ENCODE data around the gene SEPTIN5. TPM values are rescaled to one million over a fixed set of nuclear protein-coding genes. Genes with fewer than 3 reads are reported as not detected.
A peak's percentile ranks its signal among the peaks of the same experiment; 100 is the strongest.

The SEPTIN5 gene
- polyA plus RNA-seq, 1 experiment, result 38.8 TPM

DNA sequence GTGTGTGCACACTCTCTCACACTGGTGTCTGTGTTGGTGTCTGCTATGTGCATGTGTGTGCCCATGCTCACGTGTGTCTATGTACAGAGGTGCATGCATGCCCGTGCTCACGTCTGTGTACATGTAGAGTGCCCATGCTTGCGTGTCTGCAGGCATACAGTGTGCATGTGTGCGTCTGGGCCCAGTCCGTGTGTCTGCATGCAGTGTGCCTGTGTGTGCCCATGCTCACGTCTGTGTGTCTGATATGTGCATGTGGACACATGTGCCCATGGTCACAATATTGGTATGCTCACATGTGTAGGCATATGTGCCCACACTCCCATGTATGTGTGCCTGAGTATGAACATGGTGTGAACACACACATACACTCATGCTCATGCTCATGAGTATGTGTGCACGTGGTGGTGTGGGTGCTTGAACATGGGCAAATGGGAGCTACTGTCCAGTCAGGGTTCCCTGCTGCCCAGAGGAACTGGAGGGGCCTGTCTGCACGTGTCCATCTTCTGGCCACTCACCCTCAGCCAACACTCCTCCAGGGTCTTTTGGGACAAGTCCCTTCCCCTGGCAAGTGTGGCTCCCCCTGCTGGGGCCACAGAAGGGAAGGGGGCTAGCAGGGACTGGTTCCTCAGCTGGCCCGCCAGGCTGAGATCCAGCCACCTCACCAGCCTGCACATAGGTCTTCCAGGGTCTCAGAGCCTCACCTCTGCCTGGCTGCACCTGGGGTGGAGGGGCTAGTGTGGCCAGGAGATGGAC is 39.0 kb downstream of the SEPTIN5 start:
- TF ChIP-seq, protein P1, sequence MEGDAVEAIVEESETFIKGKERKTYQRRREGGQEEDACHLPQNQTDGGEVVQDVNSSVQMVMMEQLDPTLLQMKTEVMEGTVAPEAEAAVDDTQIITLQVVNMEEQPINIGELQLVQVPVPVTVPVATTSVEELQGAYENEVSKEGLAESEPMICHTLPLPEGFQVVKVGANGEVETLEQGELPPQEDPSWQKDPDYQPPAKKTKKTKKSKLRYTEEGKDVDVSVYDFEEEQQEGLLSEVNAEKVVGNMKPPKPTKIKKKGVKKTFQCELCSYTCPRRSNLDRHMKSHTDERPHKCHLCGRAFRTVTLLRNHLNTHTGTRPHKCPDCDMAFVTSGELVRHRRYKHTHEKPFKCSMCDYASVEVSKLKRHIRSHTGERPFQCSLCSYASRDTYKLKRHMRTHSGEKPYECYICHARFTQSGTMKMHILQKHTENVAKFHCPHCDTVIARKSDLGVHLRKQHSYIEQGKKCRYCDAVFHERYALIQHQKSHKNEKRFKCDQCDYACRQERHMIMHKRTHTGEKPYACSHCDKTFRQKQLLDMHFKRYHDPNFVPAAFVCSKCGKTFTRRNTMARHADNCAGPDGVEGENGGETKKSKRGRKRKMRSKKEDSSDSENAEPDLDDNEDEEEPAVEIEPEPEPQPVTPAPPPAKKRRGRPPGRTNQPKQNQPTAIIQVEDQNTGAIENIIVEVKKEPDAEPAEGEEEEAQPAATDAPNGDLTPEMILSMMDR (IDR thresholded peaks at IDR 0.05; ENCODE audit: insufficient read depth, low read depth, low read length), result 0 out of 2 replicates have a peak, but pooled peaks have one; percentile 4
- Histone ChIP-seq H3K27me3 (ENCODE audit: control insufficient read depth, insufficient read depth, low read length) (peaks cover 37% of the 10 kb centered on the region), H3K36me3 (ENCODE audit: control insufficient read depth, insufficient read depth, low read length) (no peaks in the 10 kb centered on the region), H3K4me3 (ENCODE audit: low read depth, low read length) (no peak overlapping the region)
- ChIA-PET CTCF (interaction anchor here (0.8 to 2.8 kb wide), 3 partner anchors 17 to 45 kb away, joined by 3 to 9 read pairs (median 3); no protein-coding TSS in a partner anchor), POLR2A (no interaction called here)
- DNase-seq (ENCODE audit: low read depth), result no peak

DNA sequence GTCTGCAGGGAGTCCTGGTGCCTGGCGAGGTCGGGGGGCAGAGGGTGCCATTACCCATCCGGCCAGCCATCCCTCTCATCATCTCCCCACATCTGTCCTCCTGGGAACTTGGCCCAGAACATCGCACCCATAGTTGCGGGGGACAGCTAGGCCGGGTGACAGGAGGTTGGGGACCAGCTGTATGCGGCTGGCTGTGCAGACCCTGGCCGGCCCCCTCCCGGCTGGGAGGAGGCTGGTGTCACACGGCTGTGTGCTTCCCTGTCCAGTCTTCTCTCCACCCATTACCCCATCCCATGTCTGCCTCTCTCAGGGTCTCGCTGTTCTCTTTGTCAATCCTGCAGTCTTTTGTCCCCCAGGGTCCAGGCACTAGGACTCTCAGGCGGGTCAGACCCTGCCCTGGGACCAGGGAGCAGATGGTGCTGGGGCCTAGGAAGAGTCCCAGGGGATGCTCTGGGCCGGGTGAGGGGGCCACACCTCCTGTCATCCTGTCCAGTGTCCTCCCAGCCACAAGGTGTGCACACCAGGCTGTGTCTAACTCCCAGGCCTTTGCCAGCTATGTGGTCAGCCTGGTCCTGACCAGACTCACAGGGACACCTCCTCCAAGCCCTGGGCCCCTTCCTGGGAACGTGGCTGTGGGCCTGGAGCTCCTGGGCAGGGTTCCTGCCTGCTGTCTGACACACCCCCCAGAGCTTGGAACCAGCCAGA is 39.8 kb downstream of the SEPTIN5 start:
- Histone ChIP-seq H3K36me3 (ENCODE audit: control insufficient read depth, insufficient read depth, low read length) (no peaks in the 10 kb centered on the region), H3K27me3 (ENCODE audit: control insufficient read depth, insufficient read depth, low read length) (peaks cover 39% of the 10 kb centered on the region), H3K4me3 (ENCODE audit: low read depth, low read length) (no peak overlapping the region)
- TF ChIP-seq, protein P1 (IDR thresholded peaks at IDR 0.05; ENCODE audit: insufficient read depth, low read depth, low read length), result no peak
- POLR2A ChIA-PET, result no interaction called here
- CTCF ChIA-PET, result interaction anchor here (0.8 to 2.8 kb wide), 3 partner anchors 17 to 44 kb away, joined by 3 to 9 read pairs (median 3); no protein-coding TSS in a partner anchor
- DNase-seq (ENCODE audit: low read depth), result no peak

DNA sequence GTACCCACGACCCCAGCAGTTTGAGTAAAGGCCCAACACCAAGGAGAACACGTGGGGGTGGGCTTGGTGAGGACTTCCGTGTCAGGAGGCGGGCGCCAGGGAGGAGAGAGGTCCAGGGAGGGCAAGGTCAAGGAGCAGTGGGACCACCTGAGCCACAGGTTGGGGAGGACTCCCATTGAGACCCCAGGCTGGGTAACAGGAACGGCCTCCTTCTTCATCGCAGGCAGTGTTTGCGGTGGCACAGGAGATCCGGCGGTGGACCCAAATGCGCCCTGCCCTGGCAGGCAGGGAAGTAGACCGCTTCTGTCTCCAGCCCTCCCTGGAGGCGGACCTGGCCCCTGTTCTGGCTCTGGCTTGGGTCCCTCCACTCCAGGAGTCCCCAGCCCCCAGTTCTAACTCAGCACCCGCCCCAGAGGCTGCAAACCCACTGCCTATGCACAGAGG is 40.4 kb downstream of the SEPTIN5 start:
- H3K36me3 ChIP-seq (ENCODE audit: control insufficient read depth, insufficient read depth, low read length), result no peaks in the 10 kb centered on the region
- DNase-seq (ENCODE audit: low read depth), result no peak
- peaks cover 42% of the 10 kb centered on the region for H3K27me3 ChIP-seq (ENCODE audit: control insufficient read depth, insufficient read depth, low read length)
- POLR2A ChIA-PET, result no interaction called here
- CTCF ChIA-PET, result interaction anchor here (2.8 to 4.0 kb wide), 2 partner anchors 24 kb away, joined by 9 to 22 read pairs; no protein-coding TSS in a partner anchor
- TF ChIP-seq, protein P1 (IDR thresholded peaks at IDR 0.05; ENCODE audit: insufficient read depth, low read depth, low read length), result no peak
- H3K4me3 ChIP-seq (ENCODE audit: low read depth, low read length), result no peak overlapping the region

DNA sequence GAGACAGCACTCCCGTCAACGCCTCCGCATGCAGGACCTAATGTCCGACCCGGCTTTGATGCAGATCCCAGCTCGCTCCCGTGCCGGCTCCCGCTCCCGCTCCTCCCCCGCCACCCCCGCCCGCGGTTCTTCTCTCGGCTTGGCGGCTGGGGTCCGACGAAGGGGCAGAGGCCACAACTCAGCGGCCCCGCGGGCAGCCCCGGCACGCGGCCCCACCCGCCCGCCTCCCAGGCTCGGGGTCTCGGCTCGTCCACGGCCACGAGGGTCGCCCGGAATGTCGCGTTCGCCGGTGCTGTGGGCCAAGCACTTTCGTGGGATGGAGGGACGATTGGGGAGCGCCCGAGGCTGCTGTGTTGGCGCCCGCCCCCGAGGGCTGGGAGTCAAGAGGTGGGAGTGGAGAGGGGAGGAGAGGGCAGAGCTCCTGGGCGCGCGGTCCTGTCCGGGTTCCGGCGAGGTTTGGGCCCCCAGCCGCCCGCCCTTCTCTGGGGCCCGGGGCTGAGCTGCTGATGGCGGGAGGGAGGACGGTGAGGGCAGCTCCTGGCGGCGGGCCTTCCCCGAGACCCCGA is 40.9 kb downstream of the SEPTIN5 start:
- ChIA-PET CTCF (interaction anchor here (1.8 to 4.0 kb wide), 2 partner anchors 24 to 156 kb away, joined by 12 to 22 read pairs; no protein-coding TSS in a partner anchor), POLR2A (no interaction called here)
- Histone ChIP-seq H3K27me3 (ENCODE audit: control insufficient read depth, insufficient read depth, low read length) (peaks cover 40% of the 10 kb centered on the region), H3K36me3 (ENCODE audit: control insufficient read depth, insufficient read depth, low read length) (no peaks in the 10 kb centered on the region), H3K4me3 (ENCODE audit: low read depth, low read length) (no peak overlapping the region)
- TF ChIP-seq, protein P1 (IDR thresholded peaks at IDR 0.05; ENCODE audit: insufficient read depth, low read depth, low read length), result no peak
- DNase-seq (ENCODE audit: low read depth), result no peak

Measured in BJ (cell line).